Activated CD4-positive, alpha-beta memory T cell treated with anti-CD3 and anti-CD28 coated beads for 36 hours (primary cell): ENCODE measurements around the gene FAM107B. TPM values are rescaled to one million over a fixed set of nuclear protein-coding genes. Genes with fewer than 3 reads are reported as not detected.

Experiments
- CTCF ChIA-PET: fragments of 350-600 bp; sonication (Branson Sonifier 250); formaldehyde crosslinking; loops from one replicate; lab custom pipeline; 2021; ENCODE audit warnings: antibody characterized with exemption, inconsistent platforms; lab: Charles Lee
- POLR2A ChIA-PET: fragments of 350-600 bp; sonication (Branson Sonifier 250); formaldehyde crosslinking; loops from one replicate; lab custom pipeline; 2021; ENCODE audit warnings: antibody characterized with exemption; lab: Charles Lee
- DNase-seq: peaks from one replicate; pipeline ENCODE4 v3.0.0-alpha.2; 2020
- H3K27ac Mint-ChIP-seq: one replicate; pipeline ENCODE4 v1.8.0; 2021; ENCODE audit warnings: mixed read lengths
- H3K27me3 Mint-ChIP-seq: one replicate; pipeline ENCODE4 v1.8.0; 2021; ENCODE audit warnings: mixed read lengths
- H3K36me3 Mint-ChIP-seq: one replicate; pipeline ENCODE4 v1.8.0; 2021; ENCODE audit warnings: mixed read lengths
- H3K4me1 Mint-ChIP-seq: one replicate; pipeline ENCODE4 v1.8.0; 2021; ENCODE audit warnings: low read depth, mixed read lengths
- H3K4me3 Mint-ChIP-seq: one replicate; pipeline ENCODE4 v1.8.0; 2021; ENCODE audit warnings: mild to moderate bottlenecking, mixed read lengths
- H3K9me3 Mint-ChIP-seq: one replicate; pipeline ENCODE4 v1.8.0; 2021; ENCODE audit warnings: mixed read lengths
- intact Hi-C: fragments of 100-400 bp; cut with micrococcal nuclease; formaldehyde crosslinking; loops from one replicate; pipeline ENCODE4 v1.15.1; 2023
- total RNA-seq, 2 experiments: library from RNA; stranded (reverse); gene quantifications; one replicate each; pipeline ENCODE4 v1.2.3, GENCODE V29; 2021

FAM107B gene
- total RNA-seq, 2 experiments from 2014 or later, result 132 to 138 TPM

DNA sequence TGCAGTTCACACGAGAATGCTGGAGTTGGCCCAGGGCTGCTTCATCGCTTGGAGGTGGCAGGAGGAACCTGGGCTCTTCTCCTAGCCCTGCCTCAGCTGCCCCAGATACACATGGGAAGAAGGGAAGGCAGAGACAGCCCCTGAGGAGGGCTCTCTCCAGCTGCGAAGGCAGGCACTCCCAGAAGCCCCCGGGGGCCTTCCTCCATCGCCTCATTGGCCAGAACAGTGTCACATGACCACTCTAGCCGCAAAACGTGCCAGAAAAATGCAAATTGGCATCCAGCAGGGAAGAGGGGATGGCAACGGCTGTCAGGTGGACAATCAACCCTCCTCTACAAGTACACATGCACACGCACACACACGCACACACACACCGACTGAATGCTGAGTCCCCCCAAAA lies 226.2 kb downstream of the FAM107B start:
- POLR2A ChIA-PET, result no interaction called here
- Mint-ChIP-seq H3K4me3 (no peak overlapping the region), H3K27me3 (no peaks in the 10 kb centered on the region), H3K9me3 (no peaks in the 10 kb centered on the region), H3K4me1 (peaks cover 88% of the 10 kb centered on the region), H3K36me3 (peaks cover 28% of the 10 kb centered on the region), H3K27ac (peak overlapping the region; percentile 73)
- CTCF ChIA-PET, result interaction anchor here (1.3 to 4.7 kb wide), 5 partner anchors 8 to 275 kb away, joined by 4 to 33 read pairs (median 7); no protein-coding TSS in a partner anchor
- intact Hi-C loops, result no loop called here
- no peak for DNase-seq

DNA sequence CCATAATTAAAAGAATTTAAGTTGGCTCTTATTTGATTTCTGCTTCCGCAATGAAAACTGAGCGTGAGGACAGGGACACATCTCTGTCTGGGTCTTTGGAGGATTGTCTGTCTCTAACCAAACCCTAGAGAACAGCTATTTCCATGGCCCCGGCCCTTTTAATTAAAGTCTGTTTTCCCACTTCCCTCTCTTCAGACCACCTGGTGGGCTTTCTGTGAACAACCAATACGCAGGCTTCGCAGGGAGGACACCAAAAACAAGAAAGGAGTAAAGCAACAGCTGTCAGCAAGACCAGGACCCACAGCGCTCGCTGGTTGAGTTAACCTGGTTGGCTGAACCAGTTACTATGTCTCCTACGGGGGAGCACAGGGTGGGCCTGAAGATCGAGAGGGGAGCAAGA lies 226.9 kb downstream of the FAM107B start:
- no peak for DNase-seq
- intact Hi-C loops, result no loop called here
- Mint-ChIP-seq H3K4me1 (peaks cover 87% of the 10 kb centered on the region), H3K27me3 (no peaks in the 10 kb centered on the region), H3K27ac (peak overlapping the region; percentile 25), H3K9me3 (no peaks in the 10 kb centered on the region), H3K4me3 (no peak overlapping the region), H3K36me3 (peaks cover 22% of the 10 kb centered on the region)
- ChIA-PET CTCF (interaction anchor here (0.6 to 4.7 kb wide), 7 partner anchors 9 to 276 kb away, joined by 4 to 33 read pairs (median 5); no protein-coding TSS in a partner anchor), POLR2A (no interaction called here)

DNA sequence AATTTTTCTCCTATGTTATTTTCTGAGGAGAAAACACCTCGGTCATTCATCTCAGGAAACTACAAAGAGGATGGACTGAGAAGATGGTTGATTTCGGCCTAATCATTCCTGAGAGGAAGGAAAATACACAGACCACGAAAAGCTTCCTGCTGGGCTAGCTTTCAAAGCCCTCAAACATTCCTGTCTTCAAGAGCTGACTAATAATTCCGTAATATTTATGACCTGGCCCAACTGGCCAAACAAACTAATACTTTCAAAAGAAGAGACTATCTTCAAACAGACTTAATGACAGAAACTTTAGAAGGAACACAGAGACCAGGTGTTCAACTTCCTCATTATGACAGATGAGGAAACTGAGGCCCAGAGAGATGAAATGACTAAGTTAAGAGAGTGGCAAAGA lies 228.9 kb downstream of the FAM107B start:
- CTCF ChIA-PET, result interaction anchor here (1.6 to 2.3 kb wide), 2 partner anchors 9 kb away, joined by 5 to 13 read pairs; no protein-coding TSS in a partner anchor
- Mint-ChIP-seq H3K27ac (peak overlapping the region; percentile 18), H3K27me3 (no peaks in the 10 kb centered on the region), H3K36me3 (peaks cover 24% of the 10 kb centered on the region), H3K4me3 (no peak overlapping the region), H3K4me1 (peaks cover 84% of the 10 kb centered on the region), H3K9me3 (no peaks in the 10 kb centered on the region)
- intact Hi-C loops, result no loop called here
- POLR2A ChIA-PET, result no interaction called here
- no peak for DNase-seq

DNA sequence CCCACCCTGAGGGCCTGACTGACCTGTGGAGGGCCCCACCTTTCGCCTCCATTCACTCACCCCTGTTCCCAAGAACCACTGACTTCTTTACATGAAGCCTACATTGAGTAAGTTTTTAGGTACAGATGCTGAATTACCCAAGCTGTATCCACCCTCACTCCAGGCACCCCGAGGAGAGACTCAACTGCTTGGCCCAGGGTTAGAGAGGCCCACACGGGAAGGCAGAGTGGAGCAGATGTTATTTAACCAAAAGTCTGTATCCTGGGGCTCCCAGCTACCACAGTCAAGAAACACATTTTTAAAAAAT lies 230.8 kb downstream of the FAM107B start:
- no peak for DNase-seq
- POLR2A ChIA-PET, result interaction anchor here (1.0 to 1.6 kb wide), 7 partner anchors 11 to 358 kb away, joined by 4 to 7 read pairs (median 6); partner anchors contain the start of genes CDNF, HSPA14 and MSANTD7

DNA sequence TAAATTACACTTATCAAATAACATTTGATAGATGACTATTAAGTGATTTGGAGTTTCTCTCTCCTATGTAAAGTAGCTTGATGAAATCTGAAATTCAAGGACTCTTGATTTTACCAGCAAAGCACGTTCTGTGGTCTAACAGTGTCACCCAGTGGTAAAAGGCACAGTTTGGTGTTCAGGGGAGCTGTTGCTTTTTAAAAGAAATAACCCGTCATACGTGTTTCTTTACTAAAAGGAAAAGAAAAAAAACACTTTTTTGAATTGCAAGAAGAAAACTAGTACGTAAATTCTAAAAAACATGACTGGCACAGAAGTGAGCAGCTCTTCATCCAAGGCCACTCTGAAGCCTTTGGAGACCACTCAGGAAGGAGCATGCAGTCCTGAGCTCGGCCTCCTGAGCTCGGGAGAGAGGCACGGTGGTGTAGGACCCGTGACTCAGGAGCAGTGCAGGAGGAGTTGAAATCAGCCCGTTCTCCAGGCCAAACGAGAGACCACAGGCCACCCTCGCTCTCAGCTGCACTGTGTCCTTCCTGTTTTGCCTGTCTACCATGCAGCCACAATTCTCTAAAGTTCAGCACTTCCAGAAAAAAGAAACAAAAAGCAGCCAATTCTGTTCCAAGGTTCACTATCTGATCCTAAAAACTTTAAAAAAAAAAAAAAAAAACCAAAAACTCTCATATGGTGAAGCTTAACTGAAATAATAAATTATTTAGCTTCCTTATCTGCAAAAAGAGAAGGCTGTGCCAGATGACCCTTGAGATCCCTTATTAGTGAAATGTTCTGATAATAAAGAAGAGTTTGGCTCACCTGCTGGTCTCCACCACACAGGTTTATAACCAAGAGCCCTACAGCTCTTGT lies 231.4 kb downstream of the FAM107B start:
- Mint-ChIP-seq H3K9me3 (no peaks in the 10 kb centered on the region), H3K27me3 (no peaks in the 10 kb centered on the region), H3K4me3 (peak overlapping the region; percentile 52), H3K4me1 (peaks cover 81% of the 10 kb centered on the region), H3K27ac (peak overlapping the region; percentile 91), H3K36me3 (peaks cover 17% of the 10 kb centered on the region)
- DNase-seq, result peak; percentile 58
- ChIA-PET POLR2A (interaction anchor here (0.7 to 1.6 kb wide), 10 partner anchors 8 to 358 kb away, joined by 3 to 7 read pairs (median 4); partner anchors contain the start of genes CDNF, HSPA14, MSANTD7 and SUV39H2), CTCF (interaction anchor here (0.8 to 2.8 kb wide), 33 partner anchors 9 to 564 kb away, joined by 3 to 23 read pairs (median 4); partner anchors contain the start of genes CDNF, HSPA14, MSANTD7 and SUV39H2)
- intact Hi-C loops, result loop anchor here (1.0 to 2.0 kb wide), 2 partner anchors 11 to 44 kb away; no protein-coding TSS in a partner anchor

More for the DNA sequence above, 230.8 kb downstream of the FAM107B start:
- no peaks in the 10 kb centered on the region for H3K27me3 Mint-ChIP-seq
- H3K4me1 Mint-ChIP-seq, result peaks cover 85% of the 10 kb centered on the region
- no peaks in the 10 kb centered on the region for H3K9me3 Mint-ChIP-seq
- H3K27ac Mint-ChIP-seq, result peak overlapping the region; percentile 91
- H3K36me3 Mint-ChIP-seq, result peaks cover 17% of the 10 kb centered on the region
- H3K4me3 Mint-ChIP-seq, result peak overlapping the region; percentile 6
- intact Hi-C loops, result loop anchor here (1.0 to 2.0 kb wide), 2 partner anchors 10 to 45 kb away; no protein-coding TSS in a partner anchor
- CTCF ChIA-PET, result interaction anchor here (0.8 to 2.8 kb wide), 18 partner anchors 10 to 563 kb away, joined by 3 to 23 read pairs (median 6); partner anchors contain the start of genes CDNF, HSPA14 and MSANTD7

DNA sequence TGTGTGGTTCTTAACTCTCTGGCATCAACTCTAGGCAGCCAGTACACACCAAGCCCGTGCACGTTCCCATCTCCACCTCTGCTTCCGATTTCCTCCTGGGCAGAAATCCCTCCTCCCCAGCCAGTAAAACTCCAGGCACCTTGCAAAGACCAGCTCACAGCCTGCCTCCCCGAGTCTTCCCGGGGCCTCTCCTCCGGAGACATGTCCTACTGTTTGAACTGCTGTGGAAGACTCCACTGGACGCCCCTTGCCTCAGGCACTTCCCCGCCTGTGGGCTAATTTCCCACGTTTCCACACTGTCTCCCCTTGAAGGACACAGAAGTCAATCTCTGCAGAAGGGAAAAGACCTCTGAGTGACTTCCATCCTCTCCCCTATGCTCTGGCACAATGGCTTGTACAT lies 233.3 kb downstream of the FAM107B start:
- H3K4me3 Mint-ChIP-seq, result no peak overlapping the region
- H3K27ac Mint-ChIP-seq, result peak overlapping the region; percentile 34
- peaks cover 14% of the 10 kb centered on the region for H3K36me3 Mint-ChIP-seq
- no peaks in the 10 kb centered on the region for H3K9me3 Mint-ChIP-seq
- POLR2A ChIA-PET, result no interaction called here
- H3K4me1 Mint-ChIP-seq, result peaks cover 74% of the 10 kb centered on the region
- CTCF ChIA-PET, result interaction anchor here (1.4 to 2.8 kb wide), 4 partner anchors 15 to 282 kb away, joined by 3 to 18 read pairs (median 5); no protein-coding TSS in a partner anchor
- intact Hi-C loops, result no loop called here
- no peaks in the 10 kb centered on the region for H3K27me3 Mint-ChIP-seq
- DNase-seq, result no peak

DNA sequence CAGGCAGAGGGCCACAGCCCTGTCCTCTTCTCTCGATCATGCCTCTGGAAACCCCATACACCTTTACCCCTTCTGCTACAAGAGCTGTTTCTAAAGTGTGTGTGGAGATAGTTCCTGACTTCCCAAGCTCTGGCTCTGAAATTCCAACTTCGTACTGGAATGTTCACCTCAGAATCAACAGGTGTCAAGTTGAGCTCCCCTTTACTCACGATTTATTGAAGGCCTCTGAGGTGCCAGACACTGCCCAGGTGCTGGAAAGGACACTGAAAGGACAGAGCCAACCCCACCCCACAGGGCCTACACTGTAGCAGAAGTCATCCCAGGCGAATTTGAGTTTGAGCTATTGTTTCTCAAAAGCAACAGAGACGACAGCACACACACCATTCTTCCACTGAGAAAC lies 234.1 kb downstream of the FAM107B start:
- intact Hi-C loops, result no loop called here
- no peak overlapping the region for H3K4me3 Mint-ChIP-seq
- ChIA-PET POLR2A (interaction anchor here (1.0 kb wide), 1 partner anchor 47 kb away, joined by 3 read pairs; no protein-coding TSS in a partner anchor), CTCF (interaction anchor here (1.4 to 2.5 kb wide), 3 partner anchors 12 to 16 kb away, joined by 3 to 6 read pairs (median 4); no protein-coding TSS in a partner anchor)
- peaks cover 14% of the 10 kb centered on the region for H3K36me3 Mint-ChIP-seq
- H3K9me3 Mint-ChIP-seq, result no peaks in the 10 kb centered on the region
- H3K4me1 Mint-ChIP-seq, result peaks cover 75% of the 10 kb centered on the region
- peak overlapping the region; percentile 34 for H3K27ac Mint-ChIP-seq
- H3K27me3 Mint-ChIP-seq, result no peaks in the 10 kb centered on the region
- no peak for DNase-seq

DNA sequence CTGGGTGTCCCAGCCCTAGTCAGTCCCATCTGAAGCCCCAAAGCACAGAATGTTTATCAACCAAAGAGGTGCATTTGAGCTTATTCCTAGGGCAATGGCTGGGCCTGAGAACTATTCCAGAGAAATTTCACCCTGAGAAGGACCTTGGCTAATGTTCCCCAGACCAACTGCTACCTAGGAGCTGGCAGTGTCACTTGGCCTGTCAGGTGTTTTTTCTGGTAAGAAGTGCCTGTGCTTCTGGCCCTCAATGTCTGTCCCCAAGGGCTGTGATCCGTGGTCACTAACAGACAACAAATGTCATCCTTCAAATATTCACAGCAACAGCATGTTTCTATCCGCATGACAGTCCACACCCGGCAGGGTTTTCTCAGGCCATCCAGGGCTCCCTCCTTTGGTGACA lies 234.6 kb downstream of the FAM107B start:
- no peaks in the 10 kb centered on the region for H3K9me3 Mint-ChIP-seq
- H3K27ac Mint-ChIP-seq, result peak overlapping the region; percentile 65
- POLR2A ChIA-PET, result interaction anchor here (1.0 kb wide), 1 partner anchor 48 kb away, joined by 3 read pairs; no protein-coding TSS in a partner anchor
- CTCF ChIA-PET, result interaction anchor here (1.4 to 2.5 kb wide), 3 partner anchors 13 to 16 kb away, joined by 3 to 6 read pairs (median 4); no protein-coding TSS in a partner anchor
- H3K4me3 Mint-ChIP-seq, result no peak overlapping the region
- DNase-seq, result no peak
- H3K36me3 Mint-ChIP-seq, result peaks cover 17% of the 10 kb centered on the region
- no peaks in the 10 kb centered on the region for H3K27me3 Mint-ChIP-seq
- H3K4me1 Mint-ChIP-seq, result peaks cover 75% of the 10 kb centered on the region
- intact Hi-C loops, result no loop called here

DNA sequence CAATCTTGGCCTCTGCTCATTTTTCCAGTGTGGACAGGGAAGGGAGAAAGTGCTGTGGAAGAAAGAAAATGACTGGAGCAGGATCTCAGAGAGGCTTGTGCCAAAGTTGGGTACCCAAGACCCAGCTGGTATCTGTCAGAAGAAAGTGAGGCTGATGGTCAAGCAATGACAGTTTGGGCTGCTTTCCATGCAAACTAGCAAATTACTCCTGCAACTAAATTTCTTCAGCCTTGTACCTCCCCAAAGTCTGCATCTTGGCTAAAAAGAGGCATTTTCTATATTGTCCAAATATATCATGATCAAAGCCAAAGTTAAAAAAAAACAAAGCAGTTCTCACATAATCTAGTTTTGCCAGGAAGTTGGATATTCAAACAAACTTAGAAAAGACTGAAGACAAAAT lies 235.5 kb downstream of the FAM107B start:
- no peak overlapping the region for H3K4me3 Mint-ChIP-seq
- peaks cover 22% of the 10 kb centered on the region for H3K36me3 Mint-ChIP-seq
- intact Hi-C loops, result loop anchor here (5.0 kb wide), 1 partner anchor 283 kb away; no protein-coding TSS in a partner anchor
- no peak for DNase-seq
- H3K27ac Mint-ChIP-seq, result peak overlapping the region; percentile 65
- POLR2A ChIA-PET, result no interaction called here
- H3K9me3 Mint-ChIP-seq, result no peaks in the 10 kb centered on the region
- peaks cover 77% of the 10 kb centered on the region for H3K4me1 Mint-ChIP-seq
- H3K27me3 Mint-ChIP-seq, result no peaks in the 10 kb centered on the region
- CTCF ChIA-PET, result interaction anchor here (2.5 to 3.5 kb wide), 2 partner anchors 10 to 17 kb away, joined by 6 to 33 read pairs; no protein-coding TSS in a partner anchor

DNA sequence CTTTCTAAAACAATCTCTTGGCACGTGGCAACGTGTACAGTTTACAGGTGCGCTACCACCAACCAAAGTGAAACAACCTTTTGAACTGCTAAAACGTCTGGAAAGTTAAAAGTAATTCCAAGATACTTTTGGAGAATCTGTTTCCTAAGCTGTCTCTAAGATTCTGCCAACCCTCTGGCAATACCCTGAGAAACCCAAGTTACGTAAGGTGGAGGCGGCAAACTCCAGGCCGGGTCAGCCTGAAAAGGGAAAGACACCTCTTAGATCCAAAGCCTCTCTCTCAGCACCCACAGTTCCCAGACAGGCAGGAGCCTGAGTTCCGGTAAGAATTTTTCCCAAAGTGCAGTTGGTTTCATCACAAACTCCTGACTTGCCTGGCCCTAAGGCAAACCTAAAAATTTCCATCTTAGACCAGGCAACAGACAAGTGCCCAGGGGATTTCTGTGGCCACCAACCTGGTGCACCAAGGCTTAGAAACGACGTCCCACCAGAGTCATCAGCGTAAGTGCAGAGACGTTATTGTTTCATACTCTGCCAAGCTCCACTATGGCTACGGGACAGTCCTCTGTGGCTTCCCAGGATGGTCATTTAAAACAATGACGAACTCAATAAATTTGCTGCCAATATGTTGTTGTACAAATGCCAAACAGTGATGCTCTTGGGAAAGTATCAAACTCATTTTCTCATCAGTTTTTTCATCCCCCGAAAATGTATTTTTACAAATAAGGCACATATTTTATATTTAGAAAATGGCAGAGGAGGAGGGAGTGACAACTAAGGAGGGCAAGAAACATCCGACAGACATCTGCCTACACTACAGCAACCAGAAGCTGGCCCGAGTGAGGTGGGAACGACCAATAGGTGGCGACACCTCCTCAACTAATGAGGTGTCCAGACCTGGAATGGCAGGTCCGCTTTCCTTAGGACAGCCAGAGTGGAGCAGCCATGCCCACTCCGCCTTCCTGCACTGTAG lies 238.2 kb downstream of the FAM107B start:
- no peaks in the 10 kb centered on the region for H3K9me3 Mint-ChIP-seq
- peaks cover 83% of the 10 kb centered on the region for H3K4me1 Mint-ChIP-seq
- peak; percentile 67 for DNase-seq
- H3K4me3 Mint-ChIP-seq, result no peak overlapping the region
- ChIA-PET CTCF (interaction anchor here (0.6 to 3.5 kb wide), 38 partner anchors 9 to 579 kb away, joined by 3 to 33 read pairs (median 4); partner anchors contain the start of genes CDNF, HSPA14 and MSANTD7), POLR2A (interaction anchor here (0.7 to 0.9 kb wide), 2 partner anchors 51 to 301 kb away, joined by 3 read pairs; partner anchors contain the start of genes CDNF, HSPA14 and MSANTD7)
- intact Hi-C loops, result loop anchor here (5.0 kb wide), 1 partner anchor 286 kb away; no protein-coding TSS in a partner anchor
- peak overlapping the region; percentile 19 for H3K27ac Mint-ChIP-seq
- H3K27me3 Mint-ChIP-seq, result no peaks in the 10 kb centered on the region
- H3K36me3 Mint-ChIP-seq, result peaks cover 29% of the 10 kb centered on the region
